Ectodermal cell (in vitro differentiated cells): ENCODE measurements around the gene TBCEL.

Source experiments
- H3K27ac ChIP-seq: 2 replicates; pipeline ENCODE4 v1.7.0; 2013; ENCODE audit warnings: mild to moderate bottlenecking, low read depth, low read length; ENCODE audit not compliant: insufficient read depth, poor library complexity, severe bottlenecking
- H3K27me3 ChIP-seq: 2 replicates; pipeline ENCODE4 v1.7.0; 2013; ENCODE audit warnings: mild to moderate bottlenecking, low read length; ENCODE audit not compliant: insufficient read depth, control insufficient read depth, poor library complexity, severe bottlenecking
- H3K36me3 ChIP-seq: one replicate; pipeline ENCODE4 v1.7.0; 2013; ENCODE audit warnings: low read length; ENCODE audit not compliant: control insufficient read depth, insufficient read depth
- H3K4me1 ChIP-seq: one replicate; pipeline ENCODE4 v1.7.0; 2013; ENCODE audit warnings: low read length; ENCODE audit not compliant: control insufficient read depth, insufficient read depth
- H3K4me3 ChIP-seq: 2 replicates; pipeline ENCODE4 v1.7.0; 2013; ENCODE audit warnings: low read depth, low read length, control low read depth; ENCODE audit not compliant: insufficient read depth
- H3K9me3 ChIP-seq: 2 replicates; pipeline ENCODE4 v1.7.0; 2013; ENCODE audit warnings: mild to moderate bottlenecking, low read length, moderate library complexity; ENCODE audit not compliant: control insufficient read depth
- WGBS, 2 experiments: methylation state at CpG; one replicate each; pipeline ENCODE4 v1.1.7; 2013; ENCODE audit warnings: missing lambda C conversion rate in 2 of 2; 5-methylcytosine and 5-hydroxymethylcytosine counted together

TBCEL gene

GRCh38 chr11:121071846-121072450 lies 48.0 kb downstream of the TBCEL start:
- peaks cover 5% of the 10 kb centered on the region for H3K4me1 ChIP-seq
- peak overlapping the region; percentile 68 for H3K27ac ChIP-seq
- 14 to 20% methylated on average over 4 of the region's 5 CpGs for WGBS, 2 experiments
- H3K4me3 ChIP-seq: no peak overlapping the region
- peaks cover 5% of the 10 kb centered on the region for H3K36me3 ChIP-seq
- H3K9me3 ChIP-seq: no peaks in the 10 kb centered on the region
- H3K27me3 ChIP-seq: no peaks in the 10 kb centered on the region

- Histone ChIP-seq H3K4me3 (no peak overlapping the region), H3K9me3 (no peaks in the 10 kb centered on the region), H3K36me3 (no peaks in the 10 kb centered on the region), H3K4me1 (no peaks in the 10 kb centered on the region), H3K27me3 (no peaks in the 10 kb centered on the region), H3K27ac (no peak overlapping the region)
- 92 to 93% methylated on average over 2 to 3 of the region's 3 CpGs for WGBS, 2 experiments
Observed at GRCh38 chr11:121081321-121081720, 57.4 kb downstream of the TBCEL start.

GRCh38 chr11:121082219-121082618 lies 58.3 kb downstream of the TBCEL start:
- H3K27me3 ChIP-seq: no peaks in the 10 kb centered on the region
- H3K36me3 ChIP-seq: no peaks in the 10 kb centered on the region
- no peak overlapping the region for H3K4me3 ChIP-seq
- H3K4me1 ChIP-seq: no peaks in the 10 kb centered on the region
- H3K27ac ChIP-seq: no peak overlapping the region
- WGBS, 2 experiments: 92 to 100% methylated on average over 1 of the region's 1 CpG
- H3K9me3 ChIP-seq: no peaks in the 10 kb centered on the region

- H3K27ac ChIP-seq: no peak overlapping the region
- H3K4me1 ChIP-seq: no peaks in the 10 kb centered on the region
- no peaks in the 10 kb centered on the region for H3K27me3 ChIP-seq
- H3K4me3 ChIP-seq: no peak overlapping the region
- H3K9me3 ChIP-seq: no peaks in the 10 kb centered on the region
- no peaks in the 10 kb centered on the region for H3K36me3 ChIP-seq
- WGBS, 2 experiments: 83 to 92% methylated on average over 1 of the region's 1 CpG
Observed at GRCh38 chr11:121082670-121083069, 58.8 kb downstream of the TBCEL start.

GRCh38 chr11:121086866-121087265 lies 63.0 kb downstream of the TBCEL start:
- Histone ChIP-seq H3K36me3 (no peaks in the 10 kb centered on the region), H3K27ac (no peak overlapping the region), H3K9me3 (no peaks in the 10 kb centered on the region), H3K4me1 (no peaks in the 10 kb centered on the region), H3K4me3 (no peak overlapping the region), H3K27me3 (no peaks in the 10 kb centered on the region)
- WGBS, 2 experiments: 95 to 99% methylated on average over 4 of the region's 4 CpGs

GRCh38 chr11:121089566-121089965 lies 65.7 kb downstream of the TBCEL start:
- WGBS, 2 experiments: 90 to 100% methylated on average over 1 of the region's 1 CpG
- H3K27me3 ChIP-seq: no peaks in the 10 kb centered on the region
- no peaks in the 10 kb centered on the region for H3K9me3 ChIP-seq
- no peak overlapping the region for H3K27ac ChIP-seq
- H3K4me1 ChIP-seq: no peaks in the 10 kb centered on the region
- no peaks in the 10 kb centered on the region for H3K36me3 ChIP-seq
- no peak overlapping the region for H3K4me3 ChIP-seq

GRCh38 chr11:121090145-121090721 lies 66.3 kb downstream of the TBCEL start:
- Histone ChIP-seq H3K36me3 (no peaks in the 10 kb centered on the region), H3K27ac (no peak overlapping the region), H3K9me3 (no peaks in the 10 kb centered on the region), H3K4me3 (no peak overlapping the region), H3K27me3 (no peaks in the 10 kb centered on the region), H3K4me1 (no peaks in the 10 kb centered on the region)
- WGBS, 2 experiments: 94 to 95% methylated on average over 4 of the region's 5 CpGs

GRCh38 chr11:121091492-121092152 lies 67.7 kb downstream of the TBCEL start:
- 88 to 97% methylated on average over 3 of the region's 3 CpGs for WGBS, 2 experiments
- no peaks in the 10 kb centered on the region for H3K9me3 ChIP-seq
- no peaks in the 10 kb centered on the region for H3K4me1 ChIP-seq
- H3K4me3 ChIP-seq: no peak overlapping the region
- H3K27ac ChIP-seq: no peak overlapping the region
- H3K27me3 ChIP-seq: no peaks in the 10 kb centered on the region
- H3K36me3 ChIP-seq: no peaks in the 10 kb centered on the region

GRCh38 chr11:121095561-121095960 lies 71.7 kb downstream of the TBCEL start:
- no peaks in the 10 kb centered on the region for H3K9me3 ChIP-seq
- H3K36me3 ChIP-seq: no peaks in the 10 kb centered on the region
- H3K4me1 ChIP-seq: no peaks in the 10 kb centered on the region
- whole genome bisulfite sequencing, 2 experiments: 88 to 89% methylated on average over 1 of the region's 1 CpG
- no peak overlapping the region for H3K4me3 ChIP-seq
- H3K27me3 ChIP-seq: no peaks in the 10 kb centered on the region
- H3K27ac ChIP-seq: no peak overlapping the region

GRCh38 chr11:121099364-121099763 lies 75.5 kb downstream of the TBCEL start:
- Histone ChIP-seq H3K9me3 (no peaks in the 10 kb centered on the region), H3K27me3 (no peaks in the 10 kb centered on the region), H3K36me3 (no peaks in the 10 kb centered on the region), H3K27ac (no peak overlapping the region), H3K4me1 (no peaks in the 10 kb centered on the region), H3K4me3 (no peak overlapping the region)
- 93 to 97% methylated on average over 4 of the region's 4 CpGs for WGBS, 2 experiments
